Regular cardiac myocyte (primary cell): ENCODE results near the gene RBL1. TPM values are rescaled to one million over a fixed set of nuclear protein-coding genes. Genes with fewer than 3 reads are reported as not detected.

Experiments
- total RNA-seq: library from RNA; depleted of rRNA; stranded (reverse); fragments of >200 nt; gene quantifications from 2 replicates; pipeline ENCODE4 v1.2.3, GENCODE V29; 2014

The RBL1 gene, protein sequence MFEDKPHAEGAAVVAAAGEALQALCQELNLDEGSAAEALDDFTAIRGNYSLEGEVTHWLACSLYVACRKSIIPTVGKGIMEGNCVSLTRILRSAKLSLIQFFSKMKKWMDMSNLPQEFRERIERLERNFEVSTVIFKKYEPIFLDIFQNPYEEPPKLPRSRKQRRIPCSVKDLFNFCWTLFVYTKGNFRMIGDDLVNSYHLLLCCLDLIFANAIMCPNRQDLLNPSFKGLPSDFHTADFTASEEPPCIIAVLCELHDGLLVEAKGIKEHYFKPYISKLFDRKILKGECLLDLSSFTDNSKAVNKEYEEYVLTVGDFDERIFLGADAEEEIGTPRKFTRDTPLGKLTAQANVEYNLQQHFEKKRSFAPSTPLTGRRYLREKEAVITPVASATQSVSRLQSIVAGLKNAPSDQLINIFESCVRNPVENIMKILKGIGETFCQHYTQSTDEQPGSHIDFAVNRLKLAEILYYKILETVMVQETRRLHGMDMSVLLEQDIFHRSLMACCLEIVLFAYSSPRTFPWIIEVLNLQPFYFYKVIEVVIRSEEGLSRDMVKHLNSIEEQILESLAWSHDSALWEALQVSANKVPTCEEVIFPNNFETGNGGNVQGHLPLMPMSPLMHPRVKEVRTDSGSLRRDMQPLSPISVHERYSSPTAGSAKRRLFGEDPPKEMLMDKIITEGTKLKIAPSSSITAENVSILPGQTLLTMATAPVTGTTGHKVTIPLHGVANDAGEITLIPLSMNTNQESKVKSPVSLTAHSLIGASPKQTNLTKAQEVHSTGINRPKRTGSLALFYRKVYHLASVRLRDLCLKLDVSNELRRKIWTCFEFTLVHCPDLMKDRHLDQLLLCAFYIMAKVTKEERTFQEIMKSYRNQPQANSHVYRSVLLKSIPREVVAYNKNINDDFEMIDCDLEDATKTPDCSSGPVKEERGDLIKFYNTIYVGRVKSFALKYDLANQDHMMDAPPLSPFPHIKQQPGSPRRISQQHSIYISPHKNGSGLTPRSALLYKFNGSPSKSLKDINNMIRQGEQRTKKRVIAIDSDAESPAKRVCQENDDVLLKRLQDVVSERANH
- total RNA-seq, result 11.8 and 16.5 TPM in 2 replicates

GRCh38 chr20:37095599-37096414 is at the start of gene RBL1:
TSS of gene RBL1 (minus strand) at chr20:37095997. CDS start at chr20:37095928, 69 bp downstream.

GRCh38 chr20:36951198-36951978 is 144.4 kb downstream of the RBL1 start, which contains the start of gene SAMHD1:
TSS of gene SAMHD1 (minus strand) at chr20:36951708. CDS start at chr20:36951643, 65 bp downstream.

Other genes with a start within 250 kb of the RBL1 start
- gene TLDC2, start 219.9 kb downstream of the RBL1 start, total RNA-seq, result not detected in 2 replicates
- gene SAMHD1, start 144.3 kb downstream of the RBL1 start, total RNA-seq, result 22.8 and 23.1 TPM in 2 replicates
- 202 and 355 TPM in 2 replicates for gene RPN2, start 83.3 kb upstream of the RBL1 start, total RNA-seq
- gene MROH8, start 83.6 kb upstream of the RBL1 start, total RNA-seq, result 0.38 and 0.56 TPM in 2 replicates
- gene GHRH, start 165.8 kb upstream of the RBL1 start, total RNA-seq, result not detected in 2 replicates
- gene MANBAL, start 193.7 kb upstream of the RBL1 start, total RNA-seq, result 16.1 and 21.1 TPM in 2 replicates